Right forelimb (tissue), 1 donor: ENCODE results near the gene HOXA5.

Experiments used
- DNase-seq: peaks from one replicate; pipeline ENCODE4 v3.0.0-alpha.2; 2018

The HOXA5 gene

GRCh38 chr7:27131390-27131819, 12.1 kb downstream of the HOXA5 start:
- DNase-seq, result peak; percentile 28

- peak; percentile 95 for DNase-seq
Measured at GRCh38 chr7:27130540-27131389, 12.7 kb downstream of the HOXA5 start, which contains the start of gene HOXA4. HOXA4 (minus strand) TSS chr7:27130757; CDS start chr7:27130733, 24 bp downstream.

- DNase-seq, result peak; percentile 65
Measured at GRCh38 chr7:27129729-27130539, 13.5 kb downstream of the HOXA5 start.

- peak; percentile 39 for DNase-seq
Measured at GRCh38 chr7:27128776-27129728, 14.4 kb downstream of the HOXA5 start.

GRCh38 chr7:27128034-27128433, 15.4 kb downstream of the HOXA5 start:
- DNase-seq, result peak; percentile 54

- no peak for DNase-seq
Measured at GRCh38 chr7:27126596-27127327, 16.7 kb downstream of the HOXA5 start.

- peak; percentile 9 for DNase-seq
Measured at GRCh38 chr7:27125986-27126394, 17.5 kb downstream of the HOXA5 start.

- DNase-seq, result peak; percentile 39
Measured at GRCh38 chr7:27124902-27125689, 18.4 kb downstream of the HOXA5 start.

- DNase-seq, result peak; percentile 40
Measured at GRCh38 chr7:27124096-27124901, 19.2 kb downstream of the HOXA5 start.

GRCh38 chr7:27123477-27124053, 19.9 kb downstream of the HOXA5 start:
- peak; percentile 16 for DNase-seq

- DNase-seq, result peak; percentile 35
Measured at GRCh38 chr7:27123007-27123476, 20.4 kb downstream of the HOXA5 start.

GRCh38 chr7:27122077-27122910, 21.2 kb downstream of the HOXA5 start:
- peak; percentile 44 for DNase-seq

GRCh38 chr7:27121684-27122076, 21.8 kb downstream of the HOXA5 start:
- no peak for DNase-seq

- DNase-seq, result no peak
Measured at GRCh38 chr7:27119412-27119911, 24.0 kb downstream of the HOXA5 start.

GRCh38 chr7:27118580-27118979, 24.9 kb downstream of the HOXA5 start:
- peak; percentile 32 for DNase-seq

- peak; percentile 41 for DNase-seq
Measured at GRCh38 chr7:27117887-27118491, 25.5 kb downstream of the HOXA5 start.

- DNase-seq, result peak; percentile 40
Measured at GRCh38 chr7:27116962-27117886, 26.3 kb downstream of the HOXA5 start.
